Activated CD4-positive, alpha-beta T cell treated with anti-CD3 and anti-CD28 coated beads, Interleukin-2, amount 10 ng/mL, durations not matched to agents 7 days and 5 days (primary cell): ENCODE measurements around the gene MARCHF7. TPM values are rescaled to one million over a fixed set of nuclear protein-coding genes. Genes with fewer than 3 reads are reported as not detected.

Source experiments
- CTCF ChIA-PET: fragments of 350-600 bp; sonication (Branson Sonifier 250); formaldehyde crosslinking; loops from one replicate; lab custom pipeline; 2021; ENCODE audit warnings: antibody characterized with exemption; lab: Charles Lee
- POLR2A ChIA-PET: fragments of 350-600 bp; sonication (Branson Sonifier 250); formaldehyde crosslinking; loops from one replicate; lab custom pipeline; 2021; ENCODE audit warnings: antibody characterized with exemption; lab: Charles Lee
- DNase-seq: peaks from one replicate; pipeline ENCODE4 v3.0.0-alpha.2; 2020
- H3K27ac Mint-ChIP-seq: one replicate; pipeline ENCODE4 v1.8.0; 2021; ENCODE audit warnings: mild to moderate bottlenecking, moderate library complexity, mixed read lengths
- H3K27me3 Mint-ChIP-seq: one replicate; pipeline ENCODE4 v1.8.0; 2021; ENCODE audit warnings: mixed read lengths
- H3K36me3 Mint-ChIP-seq: one replicate; pipeline ENCODE4 v1.8.0; 2021; ENCODE audit warnings: low read depth, mixed read lengths
- H3K4me1 Mint-ChIP-seq: one replicate; pipeline ENCODE4 v1.8.0; 2021; ENCODE audit warnings: mixed read lengths
- H3K4me3 Mint-ChIP-seq: one replicate; pipeline ENCODE4 v1.8.0; 2021; ENCODE audit warnings: mild to moderate bottlenecking, moderate library complexity, mixed read lengths
- H3K9me3 Mint-ChIP-seq: one replicate; pipeline ENCODE4 v1.8.0; 2021; ENCODE audit warnings: mixed read lengths
- total RNA-seq, 2 experiments: library from RNA; stranded (reverse); gene quantifications; one replicate each; pipeline ENCODE4 v1.2.3, GENCODE V29; 2021

The MARCHF7 gene
- total RNA-seq, 2 experiments from 2014 or later = 75.7 to 96.3 TPM

- CTCF ChIA-PET = interaction anchor here (1.1 kb wide), 1 partner anchor 26 kb away, joined by 5 read pairs; no protein-coding TSS in a partner anchor
Measured at GRCh38 chr2:159755788-159756187, 43.5 kb downstream of the MARCHF7 start.

DNA sequence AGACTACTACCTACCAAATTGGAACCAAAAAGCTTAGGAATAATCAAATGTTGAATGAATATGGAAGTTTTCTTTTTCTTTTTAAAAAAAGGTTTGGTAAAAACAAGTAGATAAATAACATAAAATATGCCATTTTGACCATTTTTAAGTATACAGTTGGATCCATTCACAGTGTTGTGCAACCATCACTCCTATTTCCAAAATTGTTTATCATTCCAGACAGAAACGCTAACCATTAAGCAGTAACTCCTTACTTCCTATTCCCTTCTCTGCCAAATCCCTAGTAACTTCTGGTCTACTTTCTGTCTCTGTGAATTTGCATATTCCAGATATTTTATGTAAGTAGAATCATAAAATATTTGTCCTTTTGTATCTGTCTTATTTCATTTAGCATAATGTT is 45.9 kb downstream of the MARCHF7 start:
- CTCF ChIA-PET = no interaction called here
- Mint-ChIP-seq H3K4me1 (no peaks in the 10 kb centered on the region), H3K27me3 (no peaks in the 10 kb centered on the region), H3K9me3 (no peaks in the 10 kb centered on the region), H3K4me3 (no peak overlapping the region), H3K27ac (no peak overlapping the region), H3K36me3 (peaks cover 41% of the 10 kb centered on the region)
- POLR2A ChIA-PET = no interaction called here
- no peak for DNase-seq

More at GRCh38 chr2:159755788-159756187, 43.5 kb downstream of the MARCHF7 start:
- POLR2A ChIA-PET = no interaction called here
- no peak overlapping the region for H3K4me3 Mint-ChIP-seq
- no peaks in the 10 kb centered on the region for H3K9me3 Mint-ChIP-seq
- no peak for DNase-seq
- peaks cover 51% of the 10 kb centered on the region for H3K36me3 Mint-ChIP-seq
- no peaks in the 10 kb centered on the region for H3K27me3 Mint-ChIP-seq
- H3K27ac Mint-ChIP-seq = no peak overlapping the region
- H3K4me1 Mint-ChIP-seq = peaks cover 14% of the 10 kb centered on the region

- Mint-ChIP-seq H3K27me3 (no peaks in the 10 kb centered on the region), H3K4me3 (no peak overlapping the region), H3K36me3 (peaks cover 45% of the 10 kb centered on the region), H3K27ac (no peak overlapping the region), H3K9me3 (no peaks in the 10 kb centered on the region), H3K4me1 (no peaks in the 10 kb centered on the region)
- ChIA-PET CTCF (no interaction called here), POLR2A (no interaction called here)
- no peak for DNase-seq
Measured at GRCh38 chr2:159758686-159759085, 46.4 kb downstream of the MARCHF7 start.

- CTCF ChIA-PET = interaction anchor here (0.6 kb wide), 1 partner anchor 44 kb away, joined by 3 read pairs; no protein-coding TSS in a partner anchor
Measured at GRCh38 chr2:159759577-159759976, 47.3 kb downstream of the MARCHF7 start.

DNA sequence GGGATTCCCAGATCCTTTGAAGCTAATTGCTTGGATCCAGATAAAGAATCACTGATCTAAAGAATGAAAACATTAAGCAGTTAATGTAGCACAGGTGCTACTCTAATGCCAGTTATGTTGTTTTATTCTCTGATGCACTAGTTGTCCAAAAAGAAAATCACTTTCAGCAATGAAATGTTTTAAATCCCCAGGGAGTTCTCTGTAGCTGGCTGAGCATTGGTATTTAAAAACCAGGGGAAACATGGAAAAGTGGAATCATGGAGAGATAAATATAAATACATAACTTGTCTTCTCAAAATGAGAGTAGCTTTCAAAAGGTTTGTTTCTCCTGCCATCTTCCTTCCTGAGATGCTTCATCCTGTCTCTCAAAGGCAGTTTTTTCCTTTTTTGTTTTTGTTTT is 48.0 kb downstream of the MARCHF7 start:
- POLR2A ChIA-PET = no interaction called here
- Mint-ChIP-seq H3K36me3 (peaks cover 52% of the 10 kb centered on the region), H3K27ac (no peak overlapping the region), H3K4me1 (no peaks in the 10 kb centered on the region), H3K9me3 (no peaks in the 10 kb centered on the region), H3K27me3 (no peaks in the 10 kb centered on the region), H3K4me3 (no peak overlapping the region)
- DNase-seq = no peak
- CTCF ChIA-PET = interaction anchor here (0.7 kb wide), 1 partner anchor 30 kb away, joined by 4 read pairs; no protein-coding TSS in a partner anchor

More at GRCh38 chr2:159759577-159759976, 47.3 kb downstream of the MARCHF7 start:
- Mint-ChIP-seq H3K27me3 (no peaks in the 10 kb centered on the region), H3K4me3 (no peak overlapping the region), H3K9me3 (no peaks in the 10 kb centered on the region), H3K4me1 (no peaks in the 10 kb centered on the region), H3K27ac (no peak overlapping the region), H3K36me3 (peaks cover 49% of the 10 kb centered on the region)
- POLR2A ChIA-PET = no interaction called here
- no peak for DNase-seq

DNA sequence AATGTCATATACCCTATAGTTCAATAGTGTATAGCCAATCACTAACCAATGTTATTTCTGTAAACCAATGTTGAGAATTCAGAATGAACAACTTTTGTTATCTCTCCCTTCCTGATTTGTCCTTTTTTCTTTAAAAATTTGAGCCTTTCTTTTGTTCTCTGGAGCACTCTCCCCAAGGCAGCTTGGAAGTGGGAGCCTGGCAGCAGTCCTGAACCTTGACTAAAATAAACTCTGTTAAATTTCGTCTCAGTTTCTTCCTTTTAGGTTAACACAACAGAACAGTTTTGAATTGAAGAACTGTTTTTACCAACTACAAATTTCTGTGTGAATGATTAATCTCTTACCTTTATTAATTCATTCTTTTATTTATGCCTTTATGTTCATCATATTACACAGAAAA is 49.8 kb downstream of the MARCHF7 start:
- Mint-ChIP-seq H3K4me1 (no peaks in the 10 kb centered on the region), H3K36me3 (peaks cover 61% of the 10 kb centered on the region), H3K27ac (no peak overlapping the region), H3K9me3 (no peaks in the 10 kb centered on the region), H3K27me3 (no peaks in the 10 kb centered on the region), H3K4me3 (no peak overlapping the region)
- ChIA-PET POLR2A (no interaction called here), CTCF (interaction anchor here (1.7 kb wide), 1 partner anchor 9 kb away, joined by 5 read pairs; no protein-coding TSS in a partner anchor)
- no peak for DNase-seq

Other genes with a start within 250 kb of the MARCHF7 start
- 10 to 100 TPM; 11.3 to 13.0 TPM for gene BAZ2B, start 96.0 kb upstream of the MARCHF7 start, total RNA-seq
- under 1 TPM; 0.42 to 0.73 TPM for gene CD302, start 85.7 kb downstream of the MARCHF7 start, total RNA-seq
- 10 to 100 TPM; 32.3 to 33.3 TPM for gene LY75, start 192.2 kb downstream of the MARCHF7 start, total RNA-seq